Keratinocyte (primary cell): Measurements from ENCODE around the gene SCTR.

Source experiments
- CTCF ChIP-seq, 3 experiments: IDR thresholded peaks in 1 of 3; conservative IDR thresholded peaks in 1 of 3; optimal IDR thresholded peaks in 1 of 3; 2 replicates in 2 of 3; 3 replicates in 1 of 3; pipeline versions ENCODE3 to v1.5.1; 2011; ENCODE audit warnings: low read length in 3 of 3, mild to moderate bottlenecking in 3 of 3, moderate library complexity in 2 of 3, control low read depth in 1 of 3, inconsistent platforms in 1 of 3; ENCODE audit not compliant: insufficient read depth in 2 of 3; ENCODE audit errors: extremely low read depth in 1 of 3
- EZH2 ChIP-seq: IDR thresholded peaks from one replicate; pipeline ENCODE4 v1.6.1; 2012; ENCODE audit warnings: inconsistent platforms, mild to moderate bottlenecking, low read length, moderate library complexity

DNA sequence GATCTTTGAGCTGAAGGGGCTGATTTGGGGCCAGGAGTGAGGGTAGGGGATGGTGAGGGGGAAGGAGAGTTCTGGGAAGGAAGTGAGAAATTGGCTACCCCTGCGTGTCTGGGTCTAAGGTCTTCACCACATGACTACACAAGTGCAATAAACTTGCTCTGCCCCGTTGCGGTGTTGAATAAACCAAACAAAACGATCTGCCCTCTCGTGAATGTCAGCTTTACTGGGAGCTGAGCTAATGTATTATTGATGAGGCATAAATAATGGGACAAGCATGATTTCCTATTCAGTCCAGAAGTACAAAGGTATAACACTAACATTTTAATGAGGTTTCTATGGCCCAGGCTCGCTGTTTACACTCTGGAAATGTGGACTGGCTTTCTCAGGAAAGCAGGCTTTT, 11.9 kb upstream of the SCTR start:
- TF ChIP-seq CTCF (optimal IDR thresholded peaks at IDR 0.05 in 1 of 3, IDR thresholded peaks at IDR 0.05 in 1 of 3, conservative IDR thresholded peaks at IDR 0.05 in 1 of 3; ENCODE audit: extremely low read depth in 1 of 3, insufficient read depth in 2 of 3, low read length in 3 of 3) (no peak), EZH2 (no peak)
